B cell (primary cell): Measurements from ENCODE around the gene MTERF2. TPM values are rescaled to one million over a fixed set of nuclear protein-coding genes. Genes with fewer than 3 reads are reported as not detected.

ENCODE experiments used
- ATAC-seq: fragments of 200-7000 bp; cut with Tn5 transposase; one replicate; pipeline ENCODE4 v1.10.0; 2021; ENCODE audit warnings: low read depth, mild to moderate bottlenecking, moderate number of reproducible peaks, moderate library complexity
- CTCF ChIA-PET: fragments of 350-600 bp; sonication (Branson Sonifier 250); formaldehyde crosslinking; loops from one replicate; lab custom pipeline; 2021; ENCODE audit warnings: antibody characterized with exemption, inconsistent platforms; lab: Charles Lee
- POLR2A ChIA-PET: fragments of 350-600 bp; sonication (Branson Sonifier 250); formaldehyde crosslinking; loops from one replicate; lab custom pipeline; 2021; ENCODE audit warnings: antibody characterized with exemption; lab: Charles Lee
- DNase-seq: peaks from one replicate; pipeline ENCODE4 v3.0.0; 2013
- H2AFZ ChIP-seq: 2 replicates; pipeline ENCODE4 v1.6.1; 2012; ENCODE audit warnings: mild to moderate bottlenecking, low read depth, low read length; ENCODE audit not compliant: insufficient read depth, poor library complexity, severe bottlenecking
- H3K27ac ChIP-seq, 2 donors: 1 replicate in 1 of 2; 2 replicates in 1 of 2; pipeline ENCODE4 v1.5.1; 2012 to 2013; ENCODE audit warnings: low read length in 2 of 2, mild to moderate bottlenecking in 2 of 2, moderate library complexity in 1 of 2
- H3K27me3 ChIP-seq, 4 experiments: fragments of 200-600 bp in 1 of 4; sonication (generic) in 1 of 4; replicated peaks in 1 of 4; 1 replicate in 2 of 4; 2 replicates in 2 of 4; pipeline versions ENCODE4 v1.6.1 to v1.7.0; 2013 to 2016; ENCODE audit warnings: low read length in 3 of 4, mild to moderate bottlenecking in 2 of 4, mixed read lengths in 1 of 4, moderate library complexity in 1 of 4; ENCODE audit not compliant: insufficient read depth in 4 of 4, control insufficient read depth in 3 of 4; ENCODE audit errors: control extremely low read depth in 1 of 4
- H3K36me3 ChIP-seq, 2 experiments: replicated peaks in 1 of 2; 1 replicate in 1 of 2; 2 replicates in 1 of 2; pipeline versions ENCODE4 v1.6.1 to v1.7.1; 2013; ENCODE audit warnings: low read length in 1 of 2; ENCODE audit not compliant: insufficient read depth in 2 of 2, control insufficient read depth in 1 of 2; ENCODE audit errors: control extremely low read depth in 1 of 2, extremely low read depth in 1 of 2
- H3K4me1 ChIP-seq, 2 donors: fragments of 200-600 bp in 1 of 2; sonication (generic) in 1 of 2; 1 replicate in 1 of 2; 2 replicates in 1 of 2; pipeline versions ENCODE4 v1.5.1 to v1.6.1; 2013 to 2017; ENCODE audit warnings: low read length in 2 of 2; ENCODE audit not compliant: control insufficient read depth in 2 of 2, insufficient read depth in 2 of 2
- H3K4me2 ChIP-seq: replicated peaks from 2 replicates; pipeline ENCODE3; 2012; ENCODE audit warnings: mild to moderate bottlenecking, low read depth, low read length; ENCODE audit not compliant: poor library complexity, severe bottlenecking
- H3K4me3 ChIP-seq, 5 experiments: fragments of 200-600 bp in 1 of 5; sonication (generic) in 1 of 5; 1 replicate in 3 of 5; 2 replicates in 2 of 5; pipeline versions ENCODE4 v1.5.1 to v1.7.0; 2011 to 2016; ENCODE audit warnings: low read length in 4 of 5, mild to moderate bottlenecking in 4 of 5, low read depth in 2 of 5, control low read depth in 1 of 5, moderate library complexity in 1 of 5; ENCODE audit not compliant: insufficient read depth in 1 of 5; ENCODE audit errors: control extremely low read depth in 1 of 5, extremely low read depth in 1 of 5
- H3K79me2 ChIP-seq: fragments of 200-600 bp; sonication (generic); one replicate; pipeline ENCODE4 v1.6.0; 2016; ENCODE audit warnings: low read length; ENCODE audit not compliant: control insufficient read depth, insufficient read depth
- H3K9ac ChIP-seq: fragments of 200-600 bp; sonication (generic); 2 replicates; pipeline ENCODE4 v1.6.1; 2017; ENCODE audit warnings: mild to moderate bottlenecking, low read length, moderate library complexity
- H3K9me3 ChIP-seq, 3 donors: one replicate each; pipeline versions ENCODE4 v1.6.1 to v1.7.1; 2013; ENCODE audit warnings: low read length in 2 of 3; ENCODE audit not compliant: control insufficient read depth in 2 of 3, insufficient read depth in 1 of 3; ENCODE audit errors: control extremely low read depth in 1 of 3
- H4K20me1 ChIP-seq: 2 replicates; pipeline ENCODE4 v1.6.0; 2012; ENCODE audit warnings: mild to moderate bottlenecking, low read length; ENCODE audit not compliant: insufficient read depth, control insufficient read depth, poor library complexity, severe bottlenecking
- H3K27ac Mint-ChIP-seq: one replicate; pipeline ENCODE4 v1.8.0; 2021; ENCODE audit warnings: mixed read lengths
- H3K27me3 Mint-ChIP-seq: one replicate; pipeline ENCODE4 v1.8.0; 2021; ENCODE audit warnings: mixed read lengths
- H3K4me1 Mint-ChIP-seq: one replicate; pipeline ENCODE4 v1.8.0; 2021; ENCODE audit warnings: mixed read lengths
- H3K4me3 Mint-ChIP-seq: one replicate; pipeline ENCODE4 v1.8.0; 2021; ENCODE audit warnings: mixed read lengths
- H3K9me3 Mint-ChIP-seq: one replicate; pipeline ENCODE4 v1.8.0; 2022; ENCODE audit warnings: mixed read lengths; ENCODE audit not compliant: insufficient read depth
- EZH2 ChIP-seq: IDR thresholded peaks from 2 replicates; pipeline ENCODE4 v1.6.1; 2012; ENCODE audit warnings: borderline replicate concordance, low read depth, mild to moderate bottlenecking, moderate library complexity, low read length; ENCODE audit not compliant: insufficient read depth, poor library complexity, severe bottlenecking
- WGBS: methylation state at CpG from one replicate; pipeline ENCODE4 v1.1.5; 2013; ENCODE audit warnings: missing lambda C conversion rate; ENCODE audit not compliant: insufficient coverage; 5-methylcytosine and 5-hydroxymethylcytosine counted together
- intact Hi-C: fragments of 100-400 bp; cut with micrococcal nuclease; formaldehyde crosslinking; loops from one replicate; pipeline ENCODE4 v1.10.0; 2022
- polyA plus RNA-seq: library from polyadenylated mRNA; depleted of rRNA; stranded (reverse); fragments of >200 nt; gene quantifications from 2 replicates; pipeline ENCODE4 v1.2.3, GENCODE V29; 2012
- total RNA-seq, 2 donors: library from RNA; stranded (reverse); fragments of 120-200 nt in 1 of 2; gene quantifications; 1 replicate in 1 of 2; 2 replicates in 1 of 2; pipeline versions ENCODE4 v1.2.3 to v1.2.4, GENCODE V29; 2013 to 2022
- TF ChIP-seq, protein P1 (sequence below): fragments of 200-600 bp; IDR thresholded peaks from one replicate; pipeline ENCODE4 v1.8.0; 2022; ENCODE audit warnings: antibody characterized with exemption, mild to moderate bottlenecking

MTERF2 gene
- total and polyA plus RNA-seq, 2 donors (not counting 1 experiment from before 2014, with no cell fraction given), result 3.7 to 9.4 TPM

DNA sequence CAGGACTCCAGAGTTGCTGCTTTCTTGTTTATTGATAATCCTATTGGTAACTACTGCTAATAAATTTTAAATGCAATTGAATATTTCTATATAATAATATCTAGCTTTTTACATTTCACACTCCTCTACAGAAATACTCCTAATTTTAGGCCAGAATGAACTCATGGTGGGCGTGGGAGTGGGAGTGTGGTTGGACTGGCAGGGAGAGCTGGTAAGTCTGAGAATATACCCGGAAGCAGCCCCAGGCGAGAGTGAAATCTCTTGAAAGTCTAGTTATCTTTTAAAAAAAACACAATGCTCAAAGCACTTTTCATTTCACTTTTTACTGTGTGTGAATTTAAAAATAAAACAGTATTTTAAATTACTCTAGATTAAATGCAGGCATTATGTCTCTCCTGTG lies 26.5 kb downstream of the MTERF2 start:
- Histone ChIP-seq H3K4me1 (peaks cover 4 to 9% of the 10 kb centered on the region in 2 donors), H3K79me2 (peaks cover 60% of the 10 kb centered on the region), H4K20me1 (peaks cover 35% of the 10 kb centered on the region), H2AFZ (no peak overlapping the region), H3K4me3 (no peak overlapping the region), H3K36me3 (peaks cover 1 to 13% of the 10 kb centered on the region in 2 experiments), H3K27ac (no peak overlapping the region), H3K27me3 (no peaks in the 10 kb centered on the region), H3K9ac (no peak overlapping the region), H3K9me3 (no peaks in the 10 kb centered on the region), H3K4me2 (no peak overlapping the region)
- no peaks in the 10 kb centered on the region for H3K9me3 Mint-ChIP-seq
- ChIA-PET CTCF (no interaction called here), POLR2A (no interaction called here)
- no peaks in the 10 kb centered on the region for H3K27me3 Mint-ChIP-seq
- no CpG with 5 or more reads among the region's 3 CpGs for WGBS
- H3K27ac Mint-ChIP-seq, result no peak overlapping the region
- ATAC-seq (no peak), DNase-seq (no peak)
- TF ChIP-seq, protein P1, sequence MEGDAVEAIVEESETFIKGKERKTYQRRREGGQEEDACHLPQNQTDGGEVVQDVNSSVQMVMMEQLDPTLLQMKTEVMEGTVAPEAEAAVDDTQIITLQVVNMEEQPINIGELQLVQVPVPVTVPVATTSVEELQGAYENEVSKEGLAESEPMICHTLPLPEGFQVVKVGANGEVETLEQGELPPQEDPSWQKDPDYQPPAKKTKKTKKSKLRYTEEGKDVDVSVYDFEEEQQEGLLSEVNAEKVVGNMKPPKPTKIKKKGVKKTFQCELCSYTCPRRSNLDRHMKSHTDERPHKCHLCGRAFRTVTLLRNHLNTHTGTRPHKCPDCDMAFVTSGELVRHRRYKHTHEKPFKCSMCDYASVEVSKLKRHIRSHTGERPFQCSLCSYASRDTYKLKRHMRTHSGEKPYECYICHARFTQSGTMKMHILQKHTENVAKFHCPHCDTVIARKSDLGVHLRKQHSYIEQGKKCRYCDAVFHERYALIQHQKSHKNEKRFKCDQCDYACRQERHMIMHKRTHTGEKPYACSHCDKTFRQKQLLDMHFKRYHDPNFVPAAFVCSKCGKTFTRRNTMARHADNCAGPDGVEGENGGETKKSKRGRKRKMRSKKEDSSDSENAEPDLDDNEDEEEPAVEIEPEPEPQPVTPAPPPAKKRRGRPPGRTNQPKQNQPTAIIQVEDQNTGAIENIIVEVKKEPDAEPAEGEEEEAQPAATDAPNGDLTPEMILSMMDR, result no peak
- TF ChIP-seq EZH2, result no peak
- H3K4me3 Mint-ChIP-seq, result no peak overlapping the region
- peaks cover 20% of the 10 kb centered on the region for H3K4me1 Mint-ChIP-seq
- intact Hi-C loops, result no loop called here

DNA sequence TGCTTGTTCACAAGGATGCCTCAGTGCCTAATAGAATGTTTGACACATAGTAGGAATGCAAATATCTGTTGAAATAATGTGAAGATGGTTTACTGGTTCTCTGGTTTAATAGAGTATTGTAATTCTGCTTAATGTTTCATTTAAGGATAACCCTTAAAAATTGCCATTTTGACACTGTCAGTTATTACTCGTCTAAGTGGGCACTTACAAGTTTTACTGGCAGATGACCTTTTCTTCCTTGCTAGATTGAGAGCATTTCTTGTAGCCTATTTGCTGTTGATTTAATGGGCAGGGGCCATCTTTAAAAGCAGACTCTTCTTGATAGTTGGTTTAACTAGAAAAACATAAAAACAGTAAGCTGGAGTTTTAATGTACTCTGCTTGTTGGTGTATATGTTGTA lies 29.4 kb downstream of the MTERF2 start:
- H3K4me1 Mint-ChIP-seq, result peaks cover 20% of the 10 kb centered on the region
- no peaks in the 10 kb centered on the region for H3K27me3 Mint-ChIP-seq
- Histone ChIP-seq H4K20me1 (peaks cover 17% of the 10 kb centered on the region), H3K27me3 (no peaks in the 10 kb centered on the region), H3K4me3 (peak overlapping the region; percentile 67 to 89 (median 88)), H3K9me3 (no peaks in the 10 kb centered on the region), H3K27ac (no peak overlapping the region), H2AFZ (peak overlapping the region; percentile 94), H3K79me2 (peaks cover 34% of the 10 kb centered on the region), H3K4me2 (peak overlapping the region; percentile 92), H3K36me3 (peaks cover 0 to 6% of the 10 kb centered on the region in 2 experiments), H3K4me1 (peaks cover 9 to 12% of the 10 kb centered on the region in 2 donors), H3K9ac (peak overlapping the region; percentile 93)
- TF ChIP-seq, protein P1, result no peak
- TF ChIP-seq EZH2, result no peak
- no peaks in the 10 kb centered on the region for H3K9me3 Mint-ChIP-seq
- peak overlapping the region; percentile 99 for H3K4me3 Mint-ChIP-seq
- no peak for ATAC-seq
- no peak for DNase-seq
- intact Hi-C loops, result no loop called here
- peak overlapping the region; percentile 93 for H3K27ac Mint-ChIP-seq
- WGBS, result no CpG with 5 or more reads among the region's 1 CpG
- ChIA-PET CTCF (no interaction called here), POLR2A (no interaction called here)
